AG04449 (cell line): ENCODE data around the gene LIPF.

Experiments
- CTCF ChIA-PET: fragments of 350-600 bp; formaldehyde crosslinking; extraction: SDS; loops from one replicate; lab custom pipeline; 2021; ENCODE audit warnings: antibody characterized with exemption; lab: Yijun Ruan, JAX
- POLR2A ChIA-PET: fragments of 400-600, 350-600 bp; formaldehyde crosslinking; extraction: SDS; loops from one replicate; lab custom pipeline; 2020; ENCODE audit warnings: antibody characterized with exemption, inconsistent platforms; lab: Yijun Ruan, JAX
- DNase-seq: peaks from one replicate; pipeline ENCODE4 v3.0.0-alpha.2; 2010; ENCODE audit warnings: low read depth, low spot score
- H3K4me3 ChIP-seq: 2 replicates; pipeline ENCODE4 v1.5.1; 2011; ENCODE audit warnings: low read depth, mild to moderate bottlenecking, control low read depth, low read length
- TF ChIP-seq, protein P1 (sequence below): IDR thresholded peaks from one replicate; pipeline ENCODE4 v1.5.1; 2011; ENCODE audit warnings: mild to moderate bottlenecking, moderate library complexity, low read length, control low read depth, inconsistent platforms; ENCODE audit not compliant: insufficient read depth; ENCODE audit errors: missing control alignments

LIPF gene

GRCh38 chr10:88725798-88726197, 61.6 kb downstream of the LIPF start:
- ChIA-PET CTCF (no interaction called here), POLR2A (no interaction called here)
- TF ChIP-seq, protein P1, sequence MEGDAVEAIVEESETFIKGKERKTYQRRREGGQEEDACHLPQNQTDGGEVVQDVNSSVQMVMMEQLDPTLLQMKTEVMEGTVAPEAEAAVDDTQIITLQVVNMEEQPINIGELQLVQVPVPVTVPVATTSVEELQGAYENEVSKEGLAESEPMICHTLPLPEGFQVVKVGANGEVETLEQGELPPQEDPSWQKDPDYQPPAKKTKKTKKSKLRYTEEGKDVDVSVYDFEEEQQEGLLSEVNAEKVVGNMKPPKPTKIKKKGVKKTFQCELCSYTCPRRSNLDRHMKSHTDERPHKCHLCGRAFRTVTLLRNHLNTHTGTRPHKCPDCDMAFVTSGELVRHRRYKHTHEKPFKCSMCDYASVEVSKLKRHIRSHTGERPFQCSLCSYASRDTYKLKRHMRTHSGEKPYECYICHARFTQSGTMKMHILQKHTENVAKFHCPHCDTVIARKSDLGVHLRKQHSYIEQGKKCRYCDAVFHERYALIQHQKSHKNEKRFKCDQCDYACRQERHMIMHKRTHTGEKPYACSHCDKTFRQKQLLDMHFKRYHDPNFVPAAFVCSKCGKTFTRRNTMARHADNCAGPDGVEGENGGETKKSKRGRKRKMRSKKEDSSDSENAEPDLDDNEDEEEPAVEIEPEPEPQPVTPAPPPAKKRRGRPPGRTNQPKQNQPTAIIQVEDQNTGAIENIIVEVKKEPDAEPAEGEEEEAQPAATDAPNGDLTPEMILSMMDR, result no peak

DNA sequence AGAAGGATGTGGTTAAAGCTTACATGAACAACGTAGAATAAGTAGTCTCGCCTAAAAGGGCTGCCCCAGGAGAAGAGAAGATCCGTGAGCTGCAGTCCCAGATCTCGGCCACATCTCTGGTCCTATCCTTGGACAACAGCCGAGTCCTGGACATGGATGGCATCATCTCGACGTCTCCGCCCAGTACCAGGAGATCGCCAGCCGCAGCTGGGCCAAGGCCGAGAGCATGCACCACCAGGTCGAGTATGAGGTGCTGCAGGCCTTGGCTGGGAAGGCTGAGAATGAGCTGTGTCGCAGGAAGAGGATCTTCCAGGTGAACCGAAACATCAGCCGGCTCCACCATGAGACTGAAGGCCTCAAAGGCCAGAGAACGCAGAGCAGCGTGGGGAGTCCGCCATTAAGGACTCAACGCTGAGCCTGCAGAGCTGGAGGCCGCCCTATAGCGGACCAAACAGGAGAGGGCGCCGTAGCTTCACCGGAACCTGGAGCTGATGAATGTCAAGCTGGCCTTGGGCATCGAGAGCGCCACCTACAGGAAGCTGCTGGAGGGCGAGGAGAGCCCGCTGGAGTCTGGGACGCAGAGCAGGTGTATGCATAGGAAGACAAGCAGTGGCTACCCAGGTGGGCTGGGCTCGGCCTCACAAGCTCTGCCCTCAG, 64.0 kb downstream of the LIPF start:
- ChIA-PET CTCF (interaction anchor here (0.6 to 2.8 kb wide), 7 partner anchors 9 to 34 kb away, joined by 3 to 9 read pairs (median 4); no protein-coding TSS in a partner anchor), POLR2A (interaction anchor here (0.8 kb wide), 1 partner anchor 117 kb away, joined by 3 read pairs; no protein-coding TSS in a partner anchor)
- H3K4me3 ChIP-seq, result no peak overlapping the region
- no peak for DNase-seq
- TF ChIP-seq, protein P1, result no peak

More at GRCh38 chr10:88725798-88726197, 61.6 kb downstream of the LIPF start:
- no peak for DNase-seq
- no peak overlapping the region for H3K4me3 ChIP-seq
